LNCaP clone FGC (cell line): ENCODE results near the gene LTBP1.
A peak's percentile ranks its signal among the peaks of the same experiment; 100 is the strongest.

Experiments
- DNase-seq: peaks from one replicate; pipeline ENCODE4 v3.0.0-alpha.2; 2011; ENCODE audit warnings: low read depth
- H3K4me3 ChIP-seq: 2 replicates; pipeline ENCODE4 v1.5.1; 2011; ENCODE audit warnings: mild to moderate bottlenecking, low read depth, low read length, control low read depth
- CTCF ChIP-seq: IDR thresholded peaks from 2 replicates; pipeline ENCODE4 v1.5.1; 2012; ENCODE audit warnings: mild to moderate bottlenecking; ENCODE audit not compliant: control insufficient read depth, insufficient read depth; ENCODE audit errors: extremely low read depth

Gene LTBP1

GRCh38 chr2:33024758-33025157 lies 78.0 kb downstream of the LTBP1 start:
- no peak for DNase-seq
- TF ChIP-seq CTCF, result no peak
- no peak overlapping the region for H3K4me3 ChIP-seq

- DNase-seq, result no peak
- no peak for TF ChIP-seq CTCF
- H3K4me3 ChIP-seq, result no peak overlapping the region
Measured at GRCh38 chr2:33029459-33029858, 82.7 kb downstream of the LTBP1 start.

GRCh38 chr2:33029926-33030325 lies 83.2 kb downstream of the LTBP1 start:
- DNase-seq, result no peak
- TF ChIP-seq CTCF, result no peak
- no peak overlapping the region for H3K4me3 ChIP-seq

GRCh38 chr2:33030326-33030725 lies 83.6 kb downstream of the LTBP1 start:
- no peak for DNase-seq
- no peak for TF ChIP-seq CTCF
- H3K4me3 ChIP-seq, result no peak overlapping the region

- no peak for TF ChIP-seq CTCF
- DNase-seq, result no peak
- no peak overlapping the region for H3K4me3 ChIP-seq
Measured at GRCh38 chr2:33032245-33032644, 85.5 kb downstream of the LTBP1 start.

GRCh38 chr2:33033606-33034081 lies 86.9 kb downstream of the LTBP1 start:
- TF ChIP-seq CTCF, result peak; percentile 60
- DNase-seq, result no peak
- no peak overlapping the region for H3K4me3 ChIP-seq

- no peak overlapping the region for H3K4me3 ChIP-seq
- TF ChIP-seq CTCF, result peak; percentile 28; the same call in 1 of the 2 replicates
- DNase-seq, result no peak
Measured at GRCh38 chr2:33034784-33035183, 88.0 kb downstream of the LTBP1 start.
